A549 (cell line): ENCODE results near the gene CPEB4. TPM values are rescaled to one million over a fixed set of nuclear protein-coding genes. Genes with fewer than 3 reads are reported as not detected.
A peak's percentile ranks its signal among the peaks of the same experiment; 100 is the strongest.

Experiments used
- ATAC-seq, 2 experiments: fragments of 200-7000 bp in 1 of 2; fragments of >200 bp in 1 of 2; cut with Nextera tagmentation in 1 of 2; cut with Tn5 transposase in 1 of 2; 3 replicates each; pipeline versions ENCODE4 v1.8.0 to v1.9.1; 2018 to 2020; ENCODE audit warnings: mild to moderate bottlenecking in 1 of 2, moderate library complexity in 1 of 2
- CTCF ChIA-PET: fragments of 300-600 bp; sonication (Branson Sonifier 250); formaldehyde crosslinking; extraction: SDS; loops from one replicate; lab custom pipeline; 2021; ENCODE audit warnings: antibody characterized with exemption, inconsistent platforms; lab: Yijun Ruan, JAX
- POLR2A ChIA-PET: fragments of 350-600 bp; formaldehyde crosslinking; extraction: SDS; loops from one replicate; lab custom pipeline; 2021; ENCODE audit warnings: antibody characterized with exemption, inconsistent platforms; lab: Yijun Ruan, JAX
- DNase-seq, 2 experiments: peaks; one replicate each; pipeline versions ENCODE4 v3.0.0 to v3.0.0-alpha.2; 2011 to 2016; ENCODE audit warnings: low read depth in 1 of 2, low spot score in 1 of 2
- FAIRE-seq: peaks from 2 replicates; lab custom pipeline; 2011; peaks lifted over from hg19 to GRCh38; lab: Jason Lieb, UNC
- H3K27ac ChIP-seq, 2 experiments: fragments of >200 bp; sonication (Bioruptor Twin); formaldehyde crosslinking; 3 replicates each; pipeline ENCODE4 v1.5.1; 2016 to 2017
- H3K4me1 ChIP-seq: fragments of >200 bp; sonication (Bioruptor Twin); formaldehyde crosslinking; 3 replicates; pipeline ENCODE4 v1.6.1; 2016
- H3K4me2 ChIP-seq: fragments of >200 bp; sonication (Bioruptor Twin); formaldehyde crosslinking; 3 replicates; pipeline ENCODE4 v1.6.1; 2016
- H3K4me3 ChIP-seq: fragments of >200 bp; sonication (Bioruptor Twin); formaldehyde crosslinking; 3 replicates; pipeline ENCODE4 v1.5.1; 2016
- H3K9me3 ChIP-seq: fragments of >200 bp; sonication (Bioruptor Twin); formaldehyde crosslinking; 3 replicates; pipeline ENCODE4 v1.6.1; 2016
- CEBPB ChIP-seq, 2 experiments: fragments of >200 bp in 1 of 2; sonication (Bioruptor Twin) in 1 of 2; formaldehyde crosslinking in 1 of 2; IDR thresholded peaks; 2 replicates each; pipeline ENCODE4 v1.6.1; 2012 to 2016
- CHD2 ChIP-seq: fragments of 150-350 bp; IDR thresholded peaks from 2 replicates; pipeline ENCODE4 v1.6.1; 2014; ENCODE audit warnings: low read length; ENCODE audit not compliant: partially characterized antibody
- CTCF ChIP-seq: fragments of >200 bp; sonication (Bioruptor Twin); formaldehyde crosslinking; IDR thresholded peaks from 3 replicates; pipeline ENCODE4 v1.5.1; 2016
- EHF ChIP-seq: fragments of 250-450 bp; sonication (Bioruptor Pico); IDR thresholded peaks from 2 replicates; pipeline ENCODE4 v1.5.0; 2020; ENCODE audit warnings: mild to moderate bottlenecking
- FOSL2 ChIP-seq, 2 experiments: fragments of 450-650 bp in 1 of 2; fragments of >200 bp in 1 of 2; sonication (Bioruptor Twin) in 1 of 2; formaldehyde crosslinking; IDR thresholded peaks; 2 replicates each; pipeline versions ENCODE4 v1.5.0 to v1.6.1; 2016 to 2020; ENCODE audit warnings: mild to moderate bottlenecking in 1 of 2, moderate library complexity in 1 of 2
- FOXS1 ChIP-seq: fragments of 250-450 bp; sonication (Bioruptor Pico); IDR thresholded peaks from 2 replicates; pipeline ENCODE4 v1.5.0; 2020; ENCODE audit warnings: mild to moderate bottlenecking, moderate library complexity
- GATA3 ChIP-seq: IDR thresholded peaks from 2 replicates; pipeline ENCODE4 v1.6.1; 2012; ENCODE audit warnings: borderline replicate concordance
- HEYL ChIP-seq: fragments of 250-450 bp; sonication (Bioruptor Pico); IDR thresholded peaks from 2 replicates; pipeline ENCODE4 v1.8.0; 2021; ENCODE audit warnings: mild to moderate bottlenecking, moderate library complexity
- HMGXB4 ChIP-seq: fragments of 250-450 bp; sonication (Bioruptor Pico); IDR thresholded peaks from 2 replicates; pipeline ENCODE4 v1.5.0; 2021; ENCODE audit warnings: mild to moderate bottlenecking, moderate library complexity, borderline replicate concordance
- HOXB13 ChIP-seq: fragments of 250-450 bp; sonication (Bioruptor Pico); IDR thresholded peaks from 2 replicates; pipeline ENCODE4 v1.5.0; 2020; ENCODE audit warnings: low read depth, mild to moderate bottlenecking, moderate library complexity
- KDM1A ChIP-seq: fragments of 200-600 bp; sonication (generic); IDR thresholded peaks from 2 replicates; pipeline ENCODE4 v1.6.1; 2016; ENCODE audit warnings: low read depth, mild to moderate bottlenecking
- MAFK ChIP-seq: fragments of 450-650 bp; IDR thresholded peaks from 2 replicates; pipeline ENCODE4 v1.6.1; 2014; ENCODE audit not compliant: partially characterized antibody
- MAZ ChIP-seq: fragments of 150-350 bp; IDR thresholded peaks from 2 replicates; pipeline ENCODE4 v1.6.1; 2014; ENCODE audit warnings: antibody characterized with exemption, low read depth, low read length, borderline replicate concordance
- RAD21 ChIP-seq, 2 experiments: fragments of >200 bp in 1 of 2; sonication (Bioruptor Twin) in 1 of 2; formaldehyde crosslinking in 1 of 2; IDR thresholded peaks in 1 of 2; conservative IDR thresholded peaks in 1 of 2; 2 replicates in 1 of 2; 3 replicates in 1 of 2; pipeline ENCODE4 v1.6.1; 2012 to 2018; ENCODE audit warnings: inconsistent platforms in 1 of 2
- RARB ChIP-seq: fragments of 250-450 bp; sonication (Bioruptor Pico); IDR thresholded peaks from 2 replicates; pipeline ENCODE4 v1.8.0; 2021; ENCODE audit warnings: mild to moderate bottlenecking, moderate library complexity
- RFX5 ChIP-seq: fragments of 450-650 bp; IDR thresholded peaks from 2 replicates; pipeline ENCODE4 v1.7.1; 2014; ENCODE audit warnings: antibody characterized with exemption, mild to moderate bottlenecking, moderate library complexity
- RNF2 ChIP-seq: fragments of 200-600 bp; sonication (generic); IDR thresholded peaks from 2 replicates; pipeline ENCODE4 v1.6.1; 2016; ENCODE audit warnings: low read depth, mild to moderate bottlenecking, antibody characterized with exemption, moderate library complexity, borderline replicate concordance
- SMC3 ChIP-seq: fragments of >200 bp; sonication (Bioruptor Twin); formaldehyde crosslinking; IDR thresholded peaks from 3 replicates; pipeline ENCODE4 v1.6.1; 2018; ENCODE audit warnings: inconsistent platforms
- SREBF2 ChIP-seq: fragments of 450-650 bp; IDR thresholded peaks from 2 replicates; pipeline ENCODE4 v1.6.1; 2014; ENCODE audit warnings: mild to moderate bottlenecking, moderate library complexity
- USF2 ChIP-seq: fragments of 450-650 bp; IDR thresholded peaks from 2 replicates; pipeline ENCODE4 v1.6.1; 2014; ENCODE audit warnings: antibody characterized with exemption
- ZC3H11A ChIP-seq: fragments of 450-650 bp; IDR thresholded peaks from 2 replicates; pipeline ENCODE4 v1.6.1; 2014; ENCODE audit warnings: antibody characterized with exemption, mild to moderate bottlenecking
- ZFP36 ChIP-seq: fragments of 450-650 bp; IDR thresholded peaks from 2 replicates; pipeline ENCODE4 v1.6.1; 2014; ENCODE audit warnings: borderline replicate concordance; ENCODE audit not compliant: partially characterized antibody
- ZSCAN20 ChIP-seq: fragments of 250-450 bp; sonication (Bioruptor Pico); IDR thresholded peaks from 2 replicates; pipeline ENCODE4 v1.8.0; 2022; ENCODE audit warnings: mild to moderate bottlenecking, moderate library complexity
- WGBS: methylation state at CpG from one replicate; pipeline ENCODE4 v1.1.6; 2017; ENCODE audit errors: missing lambda C conversion rate; 5-methylcytosine and 5-hydroxymethylcytosine counted together
- polyA plus RNA-seq, 4 experiments: library from polyadenylated mRNA; depleted of rRNA in 3 of 4; stranded (reverse); fragments of >200 nt; fragmentation: RNase III in 1 of 4; extraction: RNeasy Plus Mini Kit Qiagen cat#74134 plus additional on column Dnase treatment in 1 of 4; gene quantifications; 2 replicates in 3 of 4; 3 replicates in 1 of 4; pipeline ENCODE4 v1.2.3, GENCODE V29; 2011 to 2017
- TF ChIP-seq, protein P1 (sequence below): fragments of 150-350 bp; IDR thresholded peaks from 2 replicates; pipeline ENCODE4 v1.6.1; 2014; ENCODE audit warnings: low read depth, mild to moderate bottlenecking, low read length
- TF ChIP-seq, protein P2 (sequence below): fragments of >200 bp; sonication (Bioruptor Twin); formaldehyde crosslinking; IDR thresholded peaks from 2 replicates; pipeline ENCODE4 v1.6.1; 2016
- TF ChIP-seq, protein P3 (sequence below): IDR thresholded peaks from 2 replicates; pipeline ENCODE4 v1.6.1; 2012

CPEB4 gene
- polyA plus RNA-seq, 2 of the 4 experiments (the other 2 are of a cell fraction): 11.4 to 50.0 TPM

DNA sequence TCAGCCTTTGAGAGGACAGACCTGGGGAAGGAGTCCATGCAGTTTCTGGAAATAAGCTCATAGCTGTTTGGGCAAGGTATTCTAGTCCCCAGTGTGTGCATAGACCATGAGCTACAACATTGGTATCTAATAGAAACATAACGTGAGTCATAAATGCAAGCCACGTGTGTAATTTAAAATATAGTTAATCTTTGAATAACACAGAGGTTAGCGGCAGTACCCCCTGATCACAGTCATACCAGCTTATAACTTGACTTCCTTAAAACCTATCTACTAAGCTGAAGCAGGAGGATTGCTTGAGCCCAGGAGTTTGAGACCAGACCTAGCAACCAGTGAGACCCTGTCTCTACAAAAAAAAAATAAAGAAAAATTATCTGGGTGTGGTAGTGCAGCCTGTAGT is 46.4 kb upstream of the CPEB4 start:
- peaks cover 11% of the 10 kb centered on the region; the same call in 1 of the 3 replicates for H3K4me1 ChIP-seq
- ATAC-seq (no peak), FAIRE-seq (no peak), DNase-seq (no peak)
- 61% methylated on average over 3 of the region's 3 CpGs for WGBS
- H3K4me2 ChIP-seq: no peak overlapping the region
- ChIA-PET CTCF (interaction anchor here (1.1 kb wide), 1 partner anchor 8 kb away, joined by 4 read pairs; no protein-coding TSS in a partner anchor), POLR2A (no interaction called here)
- H3K9me3 ChIP-seq: peaks cover 2% of the 10 kb centered on the region; the same call in 1 of the 3 replicates
- H3K4me3 ChIP-seq: no peak overlapping the region
- H3K27ac ChIP-seq: peak overlapping the region in 1 of 2 experiments; percentile 10; a peak in 1 of 6 replicates
- no peak for TF ChIP-seq RNF2
- TF ChIP-seq SMC3: no peak
- TF ChIP-seq FOXS1 (CRISPR knock-in tag): no peak
- TF ChIP-seq EHF (CRISPR knock-in tag): no peak
- TF ChIP-seq, protein P1, sequence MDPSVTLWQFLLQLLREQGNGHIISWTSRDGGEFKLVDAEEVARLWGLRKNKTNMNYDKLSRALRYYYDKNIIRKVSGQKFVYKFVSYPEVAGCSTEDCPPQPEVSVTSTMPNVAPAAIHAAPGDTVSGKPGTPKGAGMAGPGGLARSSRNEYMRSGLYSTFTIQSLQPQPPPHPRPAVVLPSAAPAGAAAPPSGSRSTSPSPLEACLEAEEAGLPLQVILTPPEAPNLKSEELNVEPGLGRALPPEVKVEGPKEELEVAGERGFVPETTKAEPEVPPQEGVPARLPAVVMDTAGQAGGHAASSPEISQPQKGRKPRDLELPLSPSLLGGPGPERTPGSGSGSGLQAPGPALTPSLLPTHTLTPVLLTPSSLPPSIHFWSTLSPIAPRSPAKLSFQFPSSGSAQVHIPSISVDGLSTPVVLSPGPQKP: no peak

DNA sequence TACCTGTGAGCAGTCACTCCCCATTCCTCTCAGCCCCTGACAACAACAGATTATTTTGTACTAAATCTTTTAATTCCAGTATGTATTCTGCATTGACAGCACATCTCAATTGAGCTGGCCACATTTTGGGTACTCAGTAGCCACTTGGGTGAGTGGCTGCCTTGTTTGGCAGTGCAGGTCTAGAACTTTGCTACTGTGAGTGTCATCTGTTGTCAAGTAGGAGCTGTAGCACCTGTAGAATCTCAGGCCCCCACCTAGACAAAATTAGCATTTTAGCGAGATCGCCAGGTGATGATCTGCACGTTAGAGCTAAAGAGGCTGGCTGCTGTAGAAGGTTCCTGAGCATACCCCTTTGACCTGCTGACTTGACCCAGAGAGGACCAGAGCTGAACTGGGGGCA is 44.4 kb upstream of the CPEB4 start:
- TF ChIP-seq SMC3: no peak
- no peak for TF ChIP-seq RARB (CRISPR knock-in tag)
- no peak for TF ChIP-seq HMGXB4 (CRISPR knock-in tag)
- no peak for TF ChIP-seq KDM1A
- TF ChIP-seq MAFK: no peak
- no peak for TF ChIP-seq ZC3H11A
- no peak for TF ChIP-seq SREBF2
- Histone ChIP-seq H3K27ac (no peak overlapping the region), H3K9me3 (peaks cover 19% of the 10 kb centered on the region; the same call in 2 of the 3 replicates), H3K4me3 (no peak overlapping the region), H3K4me2 (no peak overlapping the region), H3K4me1 (peaks cover 11% of the 10 kb centered on the region; the same call in 1 of the 3 replicates)
- no peak for FAIRE-seq
- WGBS: no CpG with 5 or more reads among the region's 3 CpGs
- POLR2A ChIA-PET: no interaction called here
- CTCF ChIA-PET: interaction anchor here (0.8 to 1.0 kb wide), 2 partner anchors 14 to 81 kb away, joined by 3 to 4 read pairs; no protein-coding TSS in a partner anchor
- DNase-seq: no peak
- no peak for ATAC-seq

DNA sequence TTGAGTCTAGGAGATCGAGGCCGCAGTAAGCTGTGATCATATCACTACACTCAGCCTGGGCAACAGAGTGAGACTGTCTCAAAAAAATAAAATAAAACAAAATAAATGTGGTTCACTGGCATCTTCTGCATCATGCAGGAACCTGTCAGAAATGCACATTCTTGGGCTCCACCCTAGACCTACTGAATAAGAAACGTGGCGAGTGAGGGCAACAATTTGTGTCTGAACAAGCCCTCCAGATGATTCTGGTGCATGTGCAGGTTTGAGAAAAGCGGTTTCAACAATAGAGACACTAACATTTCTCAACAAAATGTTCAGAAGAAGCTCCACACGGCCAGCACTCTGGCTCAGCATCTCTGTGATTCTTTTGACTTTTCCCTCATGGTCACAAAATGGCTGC is 42.8 kb upstream of the CPEB4 start:
- H3K4me2 ChIP-seq: no peak overlapping the region
- CTCF ChIA-PET: interaction anchor here (1.1 kb wide), 1 partner anchor 9 kb away, joined by 4 read pairs; no protein-coding TSS in a partner anchor
- 74% methylated on average over 6 of the region's 6 CpGs for WGBS

More for the DNA sequence above, 42.8 kb upstream of the CPEB4 start:
- H3K4me3 ChIP-seq: no peak overlapping the region
- POLR2A ChIA-PET: interaction anchor here (0.7 kb wide), 1 partner anchor 14 kb away, joined by 4 read pairs; no protein-coding TSS in a partner anchor
- DNase-seq: no peak
- FAIRE-seq: no peak
- TF ChIP-seq HEYL: no peak
- no peak for TF ChIP-seq RAD21 (conservative IDR thresholded peaks at IDR 0.05 in 1 of 2, IDR thresholded peaks at IDR 0.05 in 1 of 2)
- TF ChIP-seq, protein P2, sequence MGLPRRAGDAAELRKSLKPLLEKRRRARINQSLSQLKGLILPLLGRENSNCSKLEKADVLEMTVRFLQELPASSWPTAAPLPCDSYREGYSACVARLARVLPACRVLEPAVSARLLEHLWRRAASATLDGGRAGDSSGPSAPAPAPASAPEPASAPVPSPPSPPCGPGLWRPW: no peak
- no peak for TF ChIP-seq EHF (CRISPR knock-in tag)
- no peak for TF ChIP-seq GATA3
- no peak for TF ChIP-seq MAZ
- no peak for TF ChIP-seq CHD2
- no peak for TF ChIP-seq CEBPB (IDR thresholded peaks at IDR 0.05)
- no peak for TF ChIP-seq ZFP36
- TF ChIP-seq RFX5: no peak
- no peak for TF ChIP-seq USF2
- no peak for TF ChIP-seq CTCF
- TF ChIP-seq, protein P3, sequence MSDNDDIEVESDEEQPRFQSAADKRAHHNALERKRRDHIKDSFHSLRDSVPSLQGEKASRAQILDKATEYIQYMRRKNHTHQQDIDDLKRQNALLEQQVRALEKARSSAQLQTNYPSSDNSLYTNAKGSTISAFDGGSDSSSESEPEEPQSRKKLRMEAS: no peak
- no peak for TF ChIP-seq SMC3
- TF ChIP-seq FOSL2 (IDR thresholded peaks at IDR 0.05): no peak
- TF ChIP-seq FOSL2 (CRISPR knock-in tag; IDR thresholded peaks at IDR 0.05): no peak
- TF ChIP-seq HOXB13 (CRISPR knock-in tag): no peak
- no peak for TF ChIP-seq ZC3H11A
- TF ChIP-seq ZSCAN20 (CRISPR knock-in tag): no peak
- no peak overlapping the region for H3K27ac ChIP-seq
- 0 out of 3 replicates have a peak, but pooled peaks cover 6% of the 10 kb centered on the region for H3K4me1 ChIP-seq
- no peak for ATAC-seq
- H3K9me3 ChIP-seq: peaks cover 26% of the 10 kb centered on the region; the same call in 2 of the 3 replicates
